GM18507 (cell line): Measurements from ENCODE around the gene METAP2.
"Not testable (repeated sequence)": the region's sequence is repeated elsewhere in the genome, so short reads cannot be mapped to it uniquely, and the experiment has no call there.

Experiments
- DNase-seq: peaks from one replicate; pipeline ENCODE4 v3.0.0; 2011; ENCODE audit warnings: low read depth; ENCODE audit not compliant: insufficient read length; ENCODE audit errors: extremely low spot score
- FAIRE-seq: peaks from 2 replicates; lab custom pipeline; 2011; peaks lifted over from hg19 to GRCh38; lab: Jason Lieb, UNC

The METAP2 gene

GRCh38 chr12:95460896-95461295, 13.1 kb upstream of the METAP2 start:
- no peak for DNase-seq
- no peak for FAIRE-seq

- no peak for FAIRE-seq
These were observed 11.9 kb upstream of the METAP2 start for GRCh38 chr12:95462081-95462480.

GRCh38 chr12:95462551-95462950, 11.4 kb upstream of the METAP2 start:
- FAIRE-seq, result no peak

More at GRCh38 chr12:95462081-95462480, 11.9 kb upstream of the METAP2 start:
- no peak for DNase-seq

GRCh38 chr12:95463050-95463449, 10.9 kb upstream of the METAP2 start:
- FAIRE-seq (no peak), DNase-seq (no peak)

More at GRCh38 chr12:95462551-95462950, 11.4 kb upstream of the METAP2 start:
- no peak for DNase-seq

GRCh38 chr12:95463776-95464175, 10.2 kb upstream of the METAP2 start:
- not testable (repeated sequence) for FAIRE-seq

GRCh38 chr12:95465275-95465674, 8.7 kb upstream of the METAP2 start:
- no peak for DNase-seq

More at GRCh38 chr12:95463776-95464175, 10.2 kb upstream of the METAP2 start:
- not testable (repeated sequence) for DNase-seq

GRCh38 chr12:95470300-95470699, 3.7 kb upstream of the METAP2 start:
- DNase-seq (no peak), FAIRE-seq (no peak)

More at GRCh38 chr12:95465275-95465674, 8.7 kb upstream of the METAP2 start:
- FAIRE-seq, result no peak

- no peak for DNase-seq
- peak; percentile 51 for FAIRE-seq
These were observed 595 bp upstream of the METAP2 start for GRCh38 chr12:95473231-95473883.

GRCh38 chr12:95474660-95474958, 657 bp downstream of the METAP2 start:
- FAIRE-seq (no peak), DNase-seq (no peak)

GRCh38 chr12:95480230-95480629, 6.3 kb downstream of the METAP2 start:
- DNase-seq (no peak), FAIRE-seq (no peak)

- no peak for DNase-seq
- FAIRE-seq, result no peak
These were observed 7.1 kb downstream of the METAP2 start for GRCh38 chr12:95481072-95481471.

- DNase-seq (no peak), FAIRE-seq (no peak)
These were observed 7.9 kb downstream of the METAP2 start for GRCh38 chr12:95481888-95482287.

GRCh38 chr12:95482564-95482963, 8.6 kb downstream of the METAP2 start:
- FAIRE-seq, DNase-seq: not testable (repeated sequence)

GRCh38 chr12:95484524-95484923, 10.6 kb downstream of the METAP2 start:
- no peak for FAIRE-seq
- no peak for DNase-seq

GRCh38 chr12:95487024-95487423, 13.1 kb downstream of the METAP2 start:
- DNase-seq (no peak), FAIRE-seq (no peak)

GRCh38 chr12:95492462-95492861, 18.5 kb downstream of the METAP2 start:
- DNase-seq (no peak), FAIRE-seq (no peak)

- no peak for FAIRE-seq
- no peak for DNase-seq
These were observed 20.9 kb downstream of the METAP2 start for GRCh38 chr12:95494888-95495287.

GRCh38 chr12:95495433-95495832, 21.5 kb downstream of the METAP2 start:
- DNase-seq (no peak), FAIRE-seq (no peak)

- DNase-seq (no peak), FAIRE-seq (no peak)
These were observed 23.1 kb downstream of the METAP2 start for GRCh38 chr12:95497031-95497430.

- peak; percentile 41 for FAIRE-seq
- DNase-seq, result no peak
These were observed 25.0 kb downstream of the METAP2 start for GRCh38 chr12:95498968-95499367.

- DNase-seq (no peak), FAIRE-seq (no peak)
These were observed 25.8 kb downstream of the METAP2 start for GRCh38 chr12:95499772-95500171.

- DNase-seq (no peak), FAIRE-seq (no peak)
These were observed 30.2 kb downstream of the METAP2 start for GRCh38 chr12:95504140-95504539.
